ACC112 (cell line): ENCODE results near the gene RAMP2.
"Not testable (repeated sequence)": the region's sequence is repeated elsewhere in the genome, so short reads cannot be mapped to it uniquely, and the experiment has no call there.

Experiments used
- H2AFZ ChIP-seq: fragments of 200-600 bp; sonication (generic); one replicate; pipeline ENCODE4 v1.6.0; 2017; ENCODE audit warnings: antibody characterized with exemption, low read length; ENCODE audit not compliant: unreplicated experiment
- H3K27ac ChIP-seq: fragments of 200-600 bp; sonication (generic); 2 replicates; pipeline ENCODE4 v1.5.1; 2014; ENCODE audit warnings: low read depth, mild to moderate bottlenecking, antibody characterized with exemption, low read length, moderate library complexity
- H3K27me3 ChIP-seq: fragments of 200-600 bp; sonication (generic); 2 replicates; pipeline ENCODE4 v1.6.1; 2014; ENCODE audit warnings: mild to moderate bottlenecking, antibody characterized with exemption, low read length, moderate library complexity, mixed read lengths; ENCODE audit not compliant: insufficient read depth
- H3K36me3 ChIP-seq: fragments of 200-600 bp; sonication (generic); 2 replicates; pipeline ENCODE4 v1.6.1; 2016; ENCODE audit warnings: mild to moderate bottlenecking, antibody characterized with exemption, low read length, moderate library complexity, mixed read lengths; ENCODE audit not compliant: insufficient read depth
- H3K4me1 ChIP-seq: fragments of 200-600 bp; sonication (generic); one replicate; pipeline ENCODE4 v1.6.1; 2016; ENCODE audit warnings: low read length, mixed read lengths; ENCODE audit not compliant: insufficient read depth, unreplicated experiment, control insufficient read depth
- H3K4me3 ChIP-seq: fragments of 200-600 bp; sonication (generic); 2 replicates; pipeline ENCODE4 v1.5.1; 2014; ENCODE audit warnings: mild to moderate bottlenecking, low read depth, low read length
- H3K79me2 ChIP-seq: fragments of 200-600 bp; sonication (generic); one replicate; pipeline ENCODE4 v1.6.0; 2016; ENCODE audit warnings: low read length; ENCODE audit not compliant: control insufficient read depth, unreplicated experiment, insufficient read depth

The RAMP2 gene

GRCh38 chr17:42760652-42761581 lies at the start of gene RAMP2:
Gene RAMP2, plus strand, starts transcription at chr17:42761227. Its CDS starts 35 bp downstream, at chr17:42761262.
- peaks cover 37% of the 10 kb centered on the region for H3K27me3 ChIP-seq
- H3K4me3 ChIP-seq, result peak within 1 kb of the TSS; percentile 75
- peaks cover 6% of the 10 kb centered on the region for H3K4me1 ChIP-seq
- H3K36me3 ChIP-seq, result no peaks in the 10 kb centered on the region
- no peak within 1 kb of the TSS for H3K27ac ChIP-seq
- peak within 1 kb of the TSS; percentile 50 for H2AFZ ChIP-seq
- H3K79me2 ChIP-seq, result no peaks in the 10 kb centered on the region

GRCh38 chr17:42720996-42721583 lies 39.9 kb upstream of the RAMP2 start:
- H3K27ac ChIP-seq, result no peak overlapping the region
- peaks cover 12% of the 10 kb centered on the region for H3K36me3 ChIP-seq
- no peak overlapping the region for H2AFZ ChIP-seq

GRCh38 chr17:42723636-42724035 lies 37.4 kb upstream of the RAMP2 start:
- no peak overlapping the region for H3K4me3 ChIP-seq
- no peaks in the 10 kb centered on the region for H3K27me3 ChIP-seq
- H3K36me3 ChIP-seq, result peaks cover 10% of the 10 kb centered on the region
- H3K27ac ChIP-seq, result no peak overlapping the region
- H2AFZ ChIP-seq, result no peak overlapping the region
- H3K79me2 ChIP-seq, result no peaks in the 10 kb centered on the region
- no peaks in the 10 kb centered on the region for H3K4me1 ChIP-seq

More at GRCh38 chr17:42720996-42721583, 39.9 kb upstream of the RAMP2 start:
- Histone ChIP-seq H3K4me1 (no peaks in the 10 kb centered on the region), H3K4me3 (no peak overlapping the region), H3K79me2 (no peaks in the 10 kb centered on the region), H3K27me3 (no peaks in the 10 kb centered on the region)

- Histone ChIP-seq H3K4me3 (no peak overlapping the region), H3K4me1 (no peaks in the 10 kb centered on the region), H3K27ac (no peak overlapping the region), H3K36me3 (peaks cover 9% of the 10 kb centered on the region; the same call in 1 of the 2 replicates), H3K79me2 (no peaks in the 10 kb centered on the region), H3K27me3 (no peaks in the 10 kb centered on the region), H2AFZ (no peak overlapping the region)
These were observed 35.9 kb upstream of the RAMP2 start for GRCh38 chr17:42725143-42725542.

- Histone ChIP-seq H3K79me2 (peaks cover 11% of the 10 kb centered on the region), H3K27ac (no peak overlapping the region), H3K4me1 (peaks cover 4% of the 10 kb centered on the region), H3K27me3 (no peaks in the 10 kb centered on the region), H2AFZ (no peak overlapping the region), H3K4me3 (no peak overlapping the region), H3K36me3 (no peaks in the 10 kb centered on the region)
These were observed 20.3 kb upstream of the RAMP2 start for GRCh38 chr17:42740699-42741098.

GRCh38 chr17:42742916-42743315 lies 18.1 kb upstream of the RAMP2 start:
- H3K4me3 ChIP-seq, H3K27me3 ChIP-seq, H3K4me1 ChIP-seq, H3K27ac ChIP-seq, H3K36me3 ChIP-seq, H2AFZ ChIP-seq: not testable (repeated sequence)
- H3K79me2 ChIP-seq, result peaks cover 11% of the 10 kb centered on the region

- peaks cover 6% of the 10 kb centered on the region for H3K4me1 ChIP-seq
- H3K36me3 ChIP-seq, result no peaks in the 10 kb centered on the region
- peak overlapping the region; percentile 83 for H3K4me3 ChIP-seq
- peak overlapping the region; percentile 89 for H2AFZ ChIP-seq
- no peaks in the 10 kb centered on the region for H3K27me3 ChIP-seq
- peak overlapping the region; percentile 66; the same call in 1 of the 2 replicates for H3K27ac ChIP-seq
- H3K79me2 ChIP-seq, result peaks cover 11% of the 10 kb centered on the region
These were observed 17.3 kb upstream of the RAMP2 start for GRCh38 chr17:42743595-42744282.

- H3K4me1 ChIP-seq, result peaks cover 10% of the 10 kb centered on the region
- H3K79me2 ChIP-seq, result peaks cover 11% of the 10 kb centered on the region
- H2AFZ ChIP-seq, result peak overlapping the region; percentile 89
These were observed 16.7 kb upstream of the RAMP2 start for GRCh38 chr17:42744283-42744805.

GRCh38 chr17:42744806-42745617 lies 16.0 kb upstream of the RAMP2 start, which contains the start of gene EZH1:
Gene EZH1, minus strand, starts transcription at chr17:42745040. Its CDS starts 16,099 bp downstream, at chr17:42728941.
- Histone ChIP-seq H3K79me2 (peaks cover 11% of the 10 kb centered on the region), H3K4me3 (peak within 1 kb of the TSS; percentile 83), H3K36me3 (no peaks in the 10 kb centered on the region), H2AFZ (peak within 1 kb of the TSS; percentile 89), H3K4me1 (peaks cover 10% of the 10 kb centered on the region), H3K27ac (peak within 1 kb of the TSS; percentile 66), H3K27me3 (no peaks in the 10 kb centered on the region)

More at GRCh38 chr17:42744283-42744805, 16.7 kb upstream of the RAMP2 start:
- Histone ChIP-seq H3K27me3 (no peaks in the 10 kb centered on the region), H3K4me3 (peak overlapping the region; percentile 83), H3K27ac (peak overlapping the region; percentile 66), H3K36me3 (no peaks in the 10 kb centered on the region)
